ENCODE measurements around the gene ZNF792. TPM values are rescaled to one million over a fixed set of nuclear protein-coding genes. Genes with fewer than 3 reads are reported as not detected.
"Not testable (repeated sequence)": the region's sequence is repeated elsewhere in the genome, so short reads cannot be mapped to it uniquely, and the experiment has no call there.

The ZNF792 gene
- total RNA-seq, 1 experiment from 2014 or later = 4.5 TPM

GRCh38 chr19:34998777-34999497 is 34.9 kb upstream of the ZNF792 start:
- Mint-ChIP-seq H3K36me3 (ENCODE audit: insufficient read depth, unreplicated experiment) (peaks cover 20% of the 10 kb centered on the region), H3K4me1 (ENCODE audit: low read depth, unreplicated experiment) (peaks cover 46% of the 10 kb centered on the region), H3K4me3 (ENCODE audit: unreplicated experiment) (peak overlapping the region; percentile 99), H3K27me3 (ENCODE audit: insufficient read depth, unreplicated experiment) (no peaks in the 10 kb centered on the region), H3K27ac (ENCODE audit: unreplicated experiment) (peak overlapping the region; percentile 93), H3K9me3 (ENCODE audit: unreplicated experiment) (no peaks in the 10 kb centered on the region)
- no peaks in the 10 kb centered on the region for H3K9me3 ChIP-seq
- no peak for DNase-seq
- TF ChIP-seq, protein P1, sequence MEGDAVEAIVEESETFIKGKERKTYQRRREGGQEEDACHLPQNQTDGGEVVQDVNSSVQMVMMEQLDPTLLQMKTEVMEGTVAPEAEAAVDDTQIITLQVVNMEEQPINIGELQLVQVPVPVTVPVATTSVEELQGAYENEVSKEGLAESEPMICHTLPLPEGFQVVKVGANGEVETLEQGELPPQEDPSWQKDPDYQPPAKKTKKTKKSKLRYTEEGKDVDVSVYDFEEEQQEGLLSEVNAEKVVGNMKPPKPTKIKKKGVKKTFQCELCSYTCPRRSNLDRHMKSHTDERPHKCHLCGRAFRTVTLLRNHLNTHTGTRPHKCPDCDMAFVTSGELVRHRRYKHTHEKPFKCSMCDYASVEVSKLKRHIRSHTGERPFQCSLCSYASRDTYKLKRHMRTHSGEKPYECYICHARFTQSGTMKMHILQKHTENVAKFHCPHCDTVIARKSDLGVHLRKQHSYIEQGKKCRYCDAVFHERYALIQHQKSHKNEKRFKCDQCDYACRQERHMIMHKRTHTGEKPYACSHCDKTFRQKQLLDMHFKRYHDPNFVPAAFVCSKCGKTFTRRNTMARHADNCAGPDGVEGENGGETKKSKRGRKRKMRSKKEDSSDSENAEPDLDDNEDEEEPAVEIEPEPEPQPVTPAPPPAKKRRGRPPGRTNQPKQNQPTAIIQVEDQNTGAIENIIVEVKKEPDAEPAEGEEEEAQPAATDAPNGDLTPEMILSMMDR (IDR thresholded peaks at IDR 0.05; ENCODE audit: insufficient read depth in 1 of 2, low read depth in 1 of 2, low read length in 1 of 2, severe bottlenecking in 1 of 2, unreplicated experiment in 1 of 2) = no peak
- peaks cover 2% of the 10 kb centered on the region; the same call in 1 of the 2 replicates for H3K36me3 ChIP-seq (ENCODE audit: control insufficient read depth, insufficient read depth, low read length)
- ChIA-PET CTCF (no interaction called here), POLR2A (interaction anchor here (0.6 to 0.7 kb wide), 2 partner anchors 9 to 1626 kb away, joined by 3 to 10 read pairs; no protein-coding TSS in a partner anchor)
- intact Hi-C loops (cut with micrococcal nuclease; ENCODE audit: unreplicated experiment) = loop anchor here (1.0 kb wide), 1 partner anchor 26 kb away; no protein-coding TSS in a partner anchor
- H3K27me3 ChIP-seq (replicated peaks; ENCODE audit: control insufficient read depth, insufficient read depth, low read length) = no peaks in the 10 kb centered on the region
- peak overlapping the region; percentile 90 for H3K4me3 ChIP-seq (ENCODE audit: low read depth, low read length)
- peaks cover 52% of the 10 kb centered on the region for H3K4me1 ChIP-seq
- BruUV-seq (replicated peaks) = no TSS peak

- CTCF ChIA-PET; H3K36me3 ChIP-seq (ENCODE audit: control insufficient read depth, insufficient read depth, low read length); intact Hi-C loops (cut with micrococcal nuclease; ENCODE audit: unreplicated experiment); H3K27me3 ChIP-seq (replicated peaks; ENCODE audit: control insufficient read depth, insufficient read depth, low read length); DNase-seq; H3K27me3 Mint-ChIP-seq (ENCODE audit: insufficient read depth, unreplicated experiment); H3K9me3 Mint-ChIP-seq (ENCODE audit: unreplicated experiment); POLR2A ChIA-PET; H3K4me3 ChIP-seq (ENCODE audit: low read depth, low read length); H3K9me3 ChIP-seq; BruUV-seq (replicated peaks): not testable (repeated sequence)
- Mint-ChIP-seq H3K4me3 (ENCODE audit: unreplicated experiment) (peak overlapping the region; percentile 99), H3K4me1 (ENCODE audit: low read depth, unreplicated experiment) (peaks cover 43% of the 10 kb centered on the region), H3K27ac (ENCODE audit: unreplicated experiment) (peak overlapping the region; percentile 93), H3K36me3 (ENCODE audit: insufficient read depth, unreplicated experiment) (peaks cover 16% of the 10 kb centered on the region)
- H3K4me1 ChIP-seq = peaks cover 45% of the 10 kb centered on the region
These were observed 34.2 kb upstream of the ZNF792 start for GRCh38 chr19:34998224-34998623.

DNA sequence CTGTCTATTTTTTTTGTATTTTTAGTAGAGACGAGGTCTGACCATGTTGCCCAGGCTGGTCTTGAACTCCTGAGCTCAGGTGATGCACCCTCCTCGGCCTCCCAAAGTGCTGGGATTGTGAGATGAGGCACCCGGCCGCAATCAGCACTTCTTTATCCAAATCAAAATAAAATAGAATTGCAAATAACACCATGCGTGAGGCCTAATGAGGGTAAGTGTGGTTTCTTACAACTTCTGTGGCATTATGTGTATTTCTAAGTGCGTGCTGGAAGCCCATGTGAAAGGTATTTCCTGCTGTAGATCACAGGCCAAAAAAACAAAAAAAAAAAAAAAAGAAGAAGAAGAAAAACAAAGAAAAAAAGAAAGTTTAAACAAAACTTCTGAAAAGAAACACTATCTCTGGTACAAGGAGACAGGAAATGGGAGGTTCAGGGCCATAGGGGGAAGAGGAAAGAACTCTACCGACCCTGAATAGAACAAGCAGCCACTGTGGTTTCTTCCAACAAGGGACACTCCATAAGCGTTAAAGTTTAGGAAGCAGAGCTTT is 33.1 kb upstream of the ZNF792 start:
- Histone ChIP-seq H3K27me3 (replicated peaks; ENCODE audit: control insufficient read depth, insufficient read depth, low read length) (no peaks in the 10 kb centered on the region), H3K4me3 (ENCODE audit: low read depth, low read length) (no peak overlapping the region), H3K36me3 (ENCODE audit: control insufficient read depth, insufficient read depth, low read length) (no peaks in the 10 kb centered on the region), H3K4me1 (peaks cover 36% of the 10 kb centered on the region), H3K9me3 (no peaks in the 10 kb centered on the region)
- CTCF ChIA-PET = no interaction called here
- no peaks in the 10 kb centered on the region for H3K27me3 Mint-ChIP-seq (ENCODE audit: insufficient read depth, unreplicated experiment)
- no peaks in the 10 kb centered on the region for H3K9me3 Mint-ChIP-seq (ENCODE audit: unreplicated experiment)
- peak overlapping the region; percentile 50 for H3K27ac Mint-ChIP-seq (ENCODE audit: unreplicated experiment)
- intact Hi-C loops (cut with micrococcal nuclease; ENCODE audit: unreplicated experiment) = no loop called here
- TF ChIP-seq, protein P1 (IDR thresholded peaks at IDR 0.05; ENCODE audit: insufficient read depth in 1 of 2, low read depth in 1 of 2, low read length in 1 of 2, severe bottlenecking in 1 of 2, unreplicated experiment in 1 of 2) = no peak
- H3K36me3 Mint-ChIP-seq (ENCODE audit: insufficient read depth, unreplicated experiment) = peaks cover 8% of the 10 kb centered on the region
- no peak for DNase-seq
- no TSS peak for BruUV-seq (replicated peaks)
- peaks cover 32% of the 10 kb centered on the region for H3K4me1 Mint-ChIP-seq (ENCODE audit: low read depth, unreplicated experiment)
- peak overlapping the region; percentile 46 for H3K4me3 Mint-ChIP-seq (ENCODE audit: unreplicated experiment)
- POLR2A ChIA-PET = no interaction called here

Data from Caco-2 (cell line).